Breast epithelium (tissue), 3 donors: ENCODE data around the gene TRPV2.

Experiments used
- CTCF ChIP-seq, 3 donors: fragments of 450-650 bp; IDR thresholded peaks; one replicate each; pipeline ENCODE4 v1.5.1; 2016 to 2017; ENCODE audit warnings: antibody characterized with exemption in 3 of 3, mild to moderate bottlenecking in 3 of 3, moderate library complexity in 3 of 3
- POLR2A ChIP-seq: fragments of 450-650 bp; IDR thresholded peaks from one replicate; pipeline ENCODE4 v1.6.1; 2016; ENCODE audit warnings: antibody characterized with exemption, mild to moderate bottlenecking, moderate library complexity

DNA sequence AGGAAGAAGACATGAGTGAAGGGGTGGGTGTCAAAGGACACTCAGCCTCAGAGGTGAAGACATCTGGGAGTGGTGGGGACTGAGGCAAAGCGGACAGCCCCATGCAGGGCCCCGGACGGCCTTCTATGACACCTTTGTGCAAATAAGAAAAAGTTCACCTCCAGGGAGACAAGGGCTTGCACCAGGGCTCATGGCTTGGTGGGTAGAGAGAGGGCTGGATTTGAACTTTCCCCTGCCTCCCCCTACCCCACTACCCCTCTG lies 46.2 kb downstream of the TRPV2 start:
- TF ChIP-seq CTCF (IDR thresholded peaks at IDR 0.05) (no peak), POLR2A (no peak)
